AG09309 (cell line): ENCODE data around the gene CPT1A.

Experiments used
- DNase-seq: peaks from one replicate; pipeline ENCODE4 v3.0.0-alpha.2; 2010; ENCODE audit warnings: low read depth
- H3K4me3 ChIP-seq: 2 replicates; pipeline ENCODE4 v1.5.1; 2011; ENCODE audit warnings: mild to moderate bottlenecking, low read depth, low read length, moderate library complexity; ENCODE audit not compliant: control insufficient read depth
- TF ChIP-seq, protein P1 (sequence below): IDR thresholded peaks from 2 replicates; pipeline ENCODE4 v1.5.1; 2011; ENCODE audit warnings: mild to moderate bottlenecking, low read depth, low read length, inconsistent platforms; ENCODE audit not compliant: insufficient read depth, control insufficient read depth; ENCODE audit errors: missing control alignments

Gene CPT1A

DNA sequence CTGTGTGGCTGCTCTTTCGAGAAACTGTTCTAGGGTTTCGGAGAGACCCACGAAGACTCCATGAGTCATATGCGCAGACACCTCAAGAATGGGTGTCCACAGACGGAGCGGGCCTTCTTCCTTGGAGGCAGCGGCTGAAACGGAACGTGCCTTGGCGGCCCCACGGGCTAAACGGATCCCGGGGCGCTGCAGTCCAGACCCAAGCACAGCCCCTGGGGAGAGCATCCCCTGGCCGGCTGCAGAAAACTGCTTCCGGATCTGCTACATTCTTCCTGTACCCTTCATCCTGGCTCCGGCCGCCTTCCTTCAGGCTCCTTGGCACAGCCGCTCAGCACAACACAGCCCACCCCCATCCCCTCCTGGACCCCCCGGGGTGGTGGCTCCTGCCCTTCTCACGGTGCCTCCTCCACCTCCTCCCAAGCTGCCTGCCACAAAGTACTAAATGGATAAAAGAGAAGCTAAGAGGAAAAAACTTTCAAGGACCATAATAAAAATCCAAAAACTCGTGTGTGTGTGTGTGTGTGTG, 25.4 kb downstream of the CPT1A start:
- H3K4me3 ChIP-seq, result no peak overlapping the region
- TF ChIP-seq, protein P1, sequence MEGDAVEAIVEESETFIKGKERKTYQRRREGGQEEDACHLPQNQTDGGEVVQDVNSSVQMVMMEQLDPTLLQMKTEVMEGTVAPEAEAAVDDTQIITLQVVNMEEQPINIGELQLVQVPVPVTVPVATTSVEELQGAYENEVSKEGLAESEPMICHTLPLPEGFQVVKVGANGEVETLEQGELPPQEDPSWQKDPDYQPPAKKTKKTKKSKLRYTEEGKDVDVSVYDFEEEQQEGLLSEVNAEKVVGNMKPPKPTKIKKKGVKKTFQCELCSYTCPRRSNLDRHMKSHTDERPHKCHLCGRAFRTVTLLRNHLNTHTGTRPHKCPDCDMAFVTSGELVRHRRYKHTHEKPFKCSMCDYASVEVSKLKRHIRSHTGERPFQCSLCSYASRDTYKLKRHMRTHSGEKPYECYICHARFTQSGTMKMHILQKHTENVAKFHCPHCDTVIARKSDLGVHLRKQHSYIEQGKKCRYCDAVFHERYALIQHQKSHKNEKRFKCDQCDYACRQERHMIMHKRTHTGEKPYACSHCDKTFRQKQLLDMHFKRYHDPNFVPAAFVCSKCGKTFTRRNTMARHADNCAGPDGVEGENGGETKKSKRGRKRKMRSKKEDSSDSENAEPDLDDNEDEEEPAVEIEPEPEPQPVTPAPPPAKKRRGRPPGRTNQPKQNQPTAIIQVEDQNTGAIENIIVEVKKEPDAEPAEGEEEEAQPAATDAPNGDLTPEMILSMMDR, result no peak
- no peak for DNase-seq

DNA sequence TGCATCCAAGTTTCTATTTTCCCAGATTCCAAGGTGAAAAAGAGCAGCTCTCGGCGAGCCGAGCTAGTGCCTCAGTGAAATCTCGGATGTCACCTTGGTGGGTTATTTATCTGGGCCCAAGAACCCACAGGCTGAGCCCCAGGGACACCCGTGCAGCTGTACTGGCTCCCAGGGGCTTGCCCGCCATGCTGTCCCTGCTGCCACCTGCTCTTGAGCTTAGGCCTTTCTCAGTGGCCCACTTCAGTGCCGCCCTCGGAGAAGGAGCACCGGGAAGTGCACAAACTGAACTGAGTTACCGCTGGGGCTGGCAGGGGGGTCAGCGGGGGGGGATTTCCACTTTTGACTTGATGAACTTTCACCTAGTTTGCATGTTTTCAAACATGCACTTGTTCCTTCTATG, 27.9 kb downstream of the CPT1A start:
- no peak overlapping the region for H3K4me3 ChIP-seq
- TF ChIP-seq, protein P1, result no peak
- no peak for DNase-seq

DNA sequence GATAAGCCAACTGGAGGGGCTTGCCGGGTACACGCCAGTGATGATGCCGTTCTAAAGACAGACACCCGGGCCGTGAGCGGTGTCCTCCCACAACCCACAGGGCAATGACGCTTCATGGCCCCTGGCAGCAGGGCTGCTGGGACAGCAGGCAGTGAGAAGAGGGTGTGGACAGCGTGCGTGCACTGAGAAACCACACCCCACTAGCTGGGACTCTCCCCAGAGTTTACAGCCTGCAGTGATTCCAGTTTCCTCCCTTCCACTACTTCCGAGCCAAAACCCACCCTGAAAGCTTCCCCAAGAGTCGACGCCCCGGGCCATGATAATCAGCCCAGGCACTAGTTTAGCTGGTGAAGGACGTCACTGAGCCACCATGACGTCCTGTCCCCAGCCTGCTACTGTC, 29.2 kb downstream of the CPT1A start:
- H3K4me3 ChIP-seq, result no peak overlapping the region
- no peak for DNase-seq
- TF ChIP-seq, protein P1, result no peak

DNA sequence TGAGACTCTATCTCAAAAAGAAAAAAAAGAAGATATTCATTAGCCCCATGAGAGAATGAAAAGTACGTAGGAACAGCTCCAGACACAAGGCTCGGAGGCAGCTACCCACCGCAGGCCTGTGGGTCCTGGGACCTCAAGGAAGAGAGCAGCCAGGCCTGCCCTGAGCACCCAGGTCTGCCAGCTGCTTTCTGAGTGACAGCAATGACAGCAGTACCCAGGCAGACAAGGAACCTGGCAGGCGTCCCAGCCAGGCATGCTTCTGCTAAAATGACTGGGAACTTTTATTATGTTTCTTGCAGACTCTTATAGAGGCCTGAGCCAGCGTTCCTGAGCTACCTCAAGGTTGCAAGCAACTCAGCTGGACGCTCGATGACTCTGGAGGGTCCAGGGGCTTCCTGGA, 31.6 kb downstream of the CPT1A start:
- no peak overlapping the region for H3K4me3 ChIP-seq
- DNase-seq, result no peak
- TF ChIP-seq, protein P1, result no peak

DNA sequence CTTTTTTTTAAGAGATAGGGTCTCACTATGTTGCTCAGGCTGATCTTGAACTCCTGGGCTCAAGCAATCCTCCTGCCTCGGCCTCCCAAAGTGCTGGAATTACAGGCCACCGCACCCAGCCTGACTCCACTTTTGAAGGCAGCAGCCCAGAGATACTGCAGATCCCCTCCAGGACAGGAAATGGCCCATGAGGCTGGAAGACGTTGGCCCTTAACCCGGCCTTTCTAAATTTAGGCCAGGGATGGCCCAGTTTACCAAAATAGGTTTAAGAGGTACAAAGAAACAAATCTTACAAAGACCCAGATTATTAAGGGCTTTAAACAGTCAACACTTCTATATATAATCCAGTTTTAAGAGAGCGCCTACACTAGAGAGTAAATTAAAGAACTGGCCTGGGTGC, 32.2 kb downstream of the CPT1A start:
- TF ChIP-seq, protein P1, result no peak
- no peak overlapping the region for H3K4me3 ChIP-seq
- DNase-seq, result no peak

DNA sequence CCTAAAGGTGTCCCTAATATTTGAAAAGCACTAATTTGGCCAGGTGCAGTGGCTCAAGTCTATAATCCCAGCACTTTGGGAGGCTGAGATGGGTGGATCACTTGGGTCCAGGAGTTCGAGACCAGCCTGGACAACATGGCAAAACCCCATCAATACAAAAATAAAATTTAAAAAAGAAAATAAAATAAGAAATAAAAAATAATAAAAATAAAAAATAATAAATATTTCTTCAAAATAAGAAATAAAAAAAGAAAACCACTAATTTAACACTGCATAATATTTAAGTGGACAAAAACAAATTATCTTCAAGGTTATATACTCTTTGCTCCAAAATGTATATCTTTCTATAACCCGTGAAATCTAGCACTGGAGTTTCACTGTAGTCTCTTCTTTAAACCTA, 32.9 kb downstream of the CPT1A start:
- no peak overlapping the region for H3K4me3 ChIP-seq
- TF ChIP-seq, protein P1, result no peak
- no peak for DNase-seq
